NT2/D1 (cell line): Measurements from ENCODE around the gene DOCK1.

Source experiments
- YY1 ChIP-seq: IDR thresholded peaks from 2 replicates; pipeline ENCODE4 v1.6.1; 2011; ENCODE audit not compliant: insufficient read length, insufficient read depth
- ZNF274 ChIP-seq: IDR thresholded peaks from 2 replicates; pipeline ENCODE4 v1.6.1; 2011; ENCODE audit warnings: mild to moderate bottlenecking, low read depth, low read length

- TF ChIP-seq YY1 = no peak
- TF ChIP-seq ZNF274 = no peak
These were observed 35.6 kb downstream of the DOCK1 start for GRCh38 chr10:126940670-126941310.
